GM19463 (cell line): Measurements from ENCODE around the gene PPFIA1.
"Not testable (repeated sequence)": the region's sequence is repeated elsewhere in the genome, so short reads cannot be mapped to it uniquely, and the experiment has no call there.

Experiments used
- ATAC-seq: cut with Tn5 transposase; IDR thresholded peaks from one replicate; pipeline ENCODE4 v1.9.1; 2021; ENCODE audit warnings: mild to moderate bottlenecking, moderate library complexity; ENCODE audit not compliant: unreplicated experiment

The PPFIA1 gene

DNA sequence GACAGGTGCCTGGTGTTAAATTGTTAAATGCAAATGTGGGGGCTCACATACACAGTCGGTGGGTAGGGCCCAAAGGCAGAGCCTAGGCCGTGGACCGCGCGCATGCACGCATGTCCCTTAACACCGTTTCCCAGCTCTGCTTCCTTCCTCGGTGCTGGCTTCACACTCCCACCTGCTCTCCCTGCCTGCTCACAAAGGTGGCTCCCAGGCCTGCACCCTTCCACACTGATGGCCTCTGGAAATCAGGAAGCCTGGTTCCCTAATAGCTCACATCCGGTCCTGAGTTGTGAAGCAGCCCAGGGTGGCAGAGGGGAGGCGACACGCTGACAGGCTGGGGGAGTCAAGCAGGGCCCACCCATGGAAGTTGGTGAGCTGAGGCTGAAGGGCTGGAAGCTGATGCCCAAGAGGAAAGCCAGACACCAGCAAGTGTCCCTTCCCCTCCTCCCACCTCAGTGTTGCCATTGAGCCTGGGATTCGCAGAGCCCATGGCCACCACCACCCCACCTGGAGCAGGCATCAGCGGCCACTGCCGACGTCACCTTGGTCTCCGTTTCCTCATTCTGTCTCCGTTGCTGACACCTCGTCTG is 114.2 kb downstream of the PPFIA1 start:
- no peak for ATAC-seq

DNA sequence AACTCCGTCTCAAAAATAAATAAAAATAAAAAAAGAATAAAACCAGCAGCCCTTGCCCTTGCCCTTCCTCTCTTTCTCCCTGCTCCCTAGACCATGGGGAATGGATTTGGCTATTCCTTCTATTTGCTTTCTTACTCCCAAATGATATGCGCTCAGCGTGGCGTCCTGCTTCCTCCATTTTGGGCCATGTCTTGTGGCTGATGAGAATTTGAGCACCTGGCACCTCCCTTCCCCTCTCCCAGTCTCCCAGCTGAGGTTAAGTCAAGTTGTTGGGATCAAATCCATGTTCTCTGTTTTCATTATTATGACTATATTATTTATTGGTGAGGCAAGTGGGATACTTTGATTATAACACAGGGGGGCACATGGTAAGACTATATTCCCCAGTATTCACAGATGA is 117.1 kb downstream of the PPFIA1 start:
- ATAC-seq: no peak

DNA sequence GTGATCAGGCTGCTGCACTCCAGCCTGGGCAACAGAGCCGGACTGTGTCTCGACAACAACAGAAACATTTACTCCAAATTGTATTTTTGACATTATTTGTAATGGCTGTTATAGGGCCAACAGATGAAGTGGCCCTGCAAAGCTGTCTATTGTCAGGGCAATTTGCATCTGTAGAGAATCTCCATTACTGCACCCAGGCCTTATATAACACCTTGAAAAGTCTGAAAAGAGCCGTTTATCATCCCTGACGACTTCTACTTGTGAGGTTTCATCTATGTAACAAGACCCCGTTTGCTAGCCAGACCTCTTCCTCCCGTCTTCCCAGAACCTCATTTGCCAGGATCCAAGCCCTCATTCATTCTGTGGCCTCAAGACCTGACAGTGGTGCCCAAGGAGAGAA is 118.7 kb downstream of the PPFIA1 start:
- no peak for ATAC-seq

DNA sequence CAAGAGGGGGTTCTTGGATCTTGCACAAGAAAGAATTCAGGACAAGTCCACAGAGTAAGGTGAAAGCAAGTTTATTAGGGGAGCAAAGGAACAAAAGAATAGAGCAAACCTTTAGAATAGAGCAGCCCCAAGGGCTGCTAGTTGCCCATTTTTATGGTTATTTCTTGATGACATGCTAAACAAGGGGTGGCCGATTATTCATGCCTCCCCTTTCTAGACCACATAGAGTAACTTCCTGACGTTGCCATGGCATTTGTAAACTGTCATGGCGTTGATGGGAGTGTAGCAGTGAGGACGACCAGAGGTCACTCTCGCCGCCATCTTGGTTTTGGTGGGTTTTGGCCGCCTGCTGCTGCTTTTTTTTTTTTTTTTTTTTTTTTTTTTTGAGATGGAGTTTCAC is 120.4 kb downstream of the PPFIA1 start:
- not testable (repeated sequence) for ATAC-seq

GRCh38 chr11:70394211-70394950 is 123.9 kb downstream of the PPFIA1 start:
- ATAC-seq: no peak

GRCh38 chr11:70397336-70397982 is 127.0 kb downstream of the PPFIA1 start:
- ATAC-seq: no peak

GRCh38 chr11:70397983-70398833 is 127.7 kb downstream of the PPFIA1 start, which contains the start of gene CTTN:
Gene CTTN, plus strand, starts transcription at chr11:70398529. Its CDS starts 8,769 bp downstream, at chr11:70407298.
- ATAC-seq: peak; percentile 56

- no peak for ATAC-seq
Observed at GRCh38 chr11:70398834-70399680, 128.6 kb downstream of the PPFIA1 start.

GRCh38 chr11:70399681-70400112 is 129.2 kb downstream of the PPFIA1 start:
- ATAC-seq: no peak

DNA sequence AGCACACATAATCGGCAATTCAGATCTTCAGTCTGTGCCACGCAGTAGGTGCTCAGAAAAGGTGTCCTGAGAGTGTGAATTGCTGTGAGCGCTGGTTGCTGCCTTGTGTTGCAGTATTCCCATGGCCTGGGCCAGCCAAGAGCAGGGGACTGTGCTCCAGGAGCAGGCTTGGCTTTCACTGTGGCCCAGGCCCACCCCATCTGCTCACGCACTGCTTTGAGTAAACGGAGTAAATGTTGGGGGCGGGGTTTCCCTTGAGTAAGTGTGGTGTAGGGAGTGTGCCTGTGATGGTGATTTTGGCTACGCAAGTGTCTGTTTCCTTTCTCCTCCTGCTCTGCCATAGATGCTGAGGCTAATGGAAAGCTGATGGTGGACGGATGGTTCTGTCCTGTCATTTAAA is 130.2 kb downstream of the PPFIA1 start:
- no peak for ATAC-seq

GRCh38 chr11:70402016-70402415 is 131.5 kb downstream of the PPFIA1 start:
- ATAC-seq: no peak

DNA sequence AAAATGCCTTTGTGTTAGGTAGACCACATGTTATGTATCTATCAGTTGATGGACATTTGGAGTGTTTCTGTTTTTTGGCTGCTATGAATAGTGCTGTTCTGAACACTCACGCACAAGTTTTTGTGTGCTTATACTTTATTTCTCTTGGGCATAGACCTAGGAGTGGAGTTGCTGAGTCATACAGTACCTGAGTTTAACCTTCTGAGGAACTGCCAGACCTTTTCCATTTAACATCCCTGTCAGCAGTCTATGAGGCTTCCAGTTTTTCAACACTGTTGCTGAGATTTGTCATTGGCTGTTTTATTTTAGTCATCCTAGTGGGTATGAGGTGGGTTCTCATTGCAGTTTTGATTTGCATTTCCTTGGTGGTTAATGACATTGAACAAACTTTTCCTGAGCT is 132.2 kb downstream of the PPFIA1 start:
- ATAC-seq: no peak

GRCh38 chr11:70404244-70404643 is 133.8 kb downstream of the PPFIA1 start:
- no peak for ATAC-seq

GRCh38 chr11:70405679-70406395 is 135.3 kb downstream of the PPFIA1 start:
- no peak for ATAC-seq

DNA sequence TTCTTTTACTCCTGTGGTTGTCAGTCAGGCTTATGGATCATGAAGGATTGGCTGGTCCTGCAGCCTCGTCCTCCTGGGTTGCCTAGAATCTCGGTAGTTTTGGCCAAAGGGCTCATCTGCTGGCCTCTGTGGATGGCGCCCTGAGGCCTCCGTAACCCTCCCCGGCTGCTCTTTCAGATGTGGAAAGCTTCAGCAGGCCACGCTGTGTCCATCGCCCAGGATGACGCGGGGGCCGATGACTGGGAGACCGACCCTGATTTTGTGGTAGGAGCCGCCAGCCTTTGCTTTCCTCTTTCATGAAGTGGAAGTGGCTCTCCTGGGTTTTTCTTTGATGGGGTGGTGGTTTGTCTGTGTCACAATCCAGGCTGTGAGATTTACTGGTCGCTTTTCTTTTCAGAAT is 136.6 kb downstream of the PPFIA1 start:
- no peak for ATAC-seq

DNA sequence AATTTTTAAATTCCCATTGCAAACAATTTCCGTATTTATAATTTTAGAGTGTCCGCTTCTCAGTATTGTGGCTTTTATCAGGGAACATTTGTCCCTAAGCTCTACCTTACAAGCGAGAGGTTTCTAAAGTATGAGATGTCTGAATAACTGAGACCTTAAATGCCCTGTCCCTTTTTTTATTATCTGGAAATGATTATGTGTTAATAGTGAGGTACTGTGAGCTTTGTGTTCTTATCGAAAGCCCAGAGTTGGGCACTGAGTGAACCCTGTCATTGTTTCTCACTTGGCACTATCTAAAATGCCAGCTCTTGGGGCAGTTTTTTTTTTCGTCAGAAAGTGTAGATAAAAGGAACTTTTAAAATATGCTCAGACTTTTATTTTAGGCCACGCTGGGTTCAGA is 137.3 kb downstream of the PPFIA1 start:
- ATAC-seq: no peak

DNA sequence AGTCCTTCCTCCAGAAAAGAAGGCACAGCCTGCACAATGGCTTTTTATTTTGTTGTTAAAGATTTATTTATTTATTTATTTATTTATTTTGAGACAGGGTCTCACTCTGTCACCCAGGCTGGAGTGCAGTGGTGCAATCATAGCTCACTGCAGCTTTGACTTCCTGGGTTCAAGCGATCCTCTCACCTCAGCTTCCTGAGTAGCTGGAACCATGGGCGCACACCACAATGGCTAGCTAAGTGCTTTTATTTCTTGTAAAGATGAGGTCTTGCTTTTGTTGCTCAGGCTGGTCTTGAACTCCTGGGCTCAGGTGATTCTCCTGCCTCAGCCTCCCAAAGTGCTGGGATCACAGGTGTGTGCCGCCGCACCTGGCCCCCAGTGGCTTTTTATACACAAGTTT is 137.8 kb downstream of the PPFIA1 start:
- not testable (repeated sequence) for ATAC-seq

DNA sequence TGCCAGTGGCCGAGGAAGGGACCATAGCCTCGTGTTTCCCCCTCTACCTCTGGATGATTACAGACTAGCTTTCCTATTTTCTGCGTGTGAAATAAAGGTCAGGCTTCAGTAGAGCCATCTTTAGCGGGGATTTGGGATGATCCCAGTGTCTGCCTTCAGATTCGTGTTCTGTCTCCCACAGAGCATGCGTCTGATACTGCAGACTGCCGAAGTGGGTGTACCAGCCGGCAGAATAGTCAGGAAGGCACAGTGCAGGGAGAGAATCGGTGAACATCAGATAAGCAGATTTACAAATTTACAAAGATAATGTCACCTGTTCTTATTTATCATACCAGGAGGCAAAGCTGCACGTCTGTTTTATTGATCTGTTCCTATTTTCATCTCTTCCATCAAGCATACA is 138.9 kb downstream of the PPFIA1 start:
- no peak for ATAC-seq

GRCh38 chr11:70409871-70410270 is 139.4 kb downstream of the PPFIA1 start:
- ATAC-seq: no peak
